ENCODE results near the gene PECR. TPM values are rescaled to one million over a fixed set of nuclear protein-coding genes. Genes with fewer than 3 reads are reported as not detected.
A peak's percentile ranks its signal among the peaks of the same experiment; 100 is the strongest.

The PECR gene
- total and polyA plus RNA-seq, 9 of the 15 experiments (the other 6 are each of a cell fraction or from before 2014, with no cell fraction given): 1.1 to 10.3 (median 8.2) TPM

DNA sequence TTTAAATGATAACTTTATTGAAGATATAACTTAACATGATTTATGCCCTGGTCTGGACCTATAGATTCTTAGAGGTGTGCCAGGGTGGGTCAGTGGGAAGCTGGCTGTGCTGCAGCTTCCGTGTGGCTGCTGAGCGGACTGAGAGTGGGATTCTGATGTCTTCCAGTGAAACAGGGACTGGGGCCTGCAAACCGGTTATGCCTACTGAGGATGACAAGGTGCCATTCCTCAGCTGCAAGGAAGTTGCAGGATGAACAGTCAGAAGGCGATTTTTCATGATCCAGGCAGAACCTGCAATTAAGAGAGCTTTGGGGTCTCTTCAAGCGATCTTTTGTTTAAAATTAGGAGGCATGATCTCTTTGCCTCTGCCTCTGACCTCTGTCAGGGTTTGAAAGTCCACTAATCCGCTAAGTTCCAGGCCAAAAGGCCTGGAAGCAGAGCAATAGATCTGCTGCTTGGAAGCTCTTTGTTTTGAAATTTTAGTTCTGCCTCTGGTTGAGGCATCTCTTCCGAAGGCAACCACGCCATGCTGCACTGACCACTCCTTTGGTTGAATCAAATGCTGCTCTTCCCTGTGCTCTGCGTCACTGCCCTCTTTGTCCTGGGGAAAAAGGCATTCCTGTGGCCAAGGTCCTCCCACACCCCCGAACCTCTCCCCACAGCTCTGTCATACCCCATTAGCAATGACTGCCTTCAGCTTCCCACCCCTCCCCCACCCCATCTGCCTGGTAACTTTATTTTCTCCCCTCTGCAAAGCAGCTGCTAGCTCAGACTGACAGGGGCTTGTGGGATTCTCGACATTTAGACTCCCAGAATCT is 2.1 kb upstream of the PECR start:
- no peak for FAIRE-seq
- no TSS peak for BruUV-seq (replicated peaks)
- H3K4me3 ChIP-seq: no peak overlapping the region
- POLR2A ChIA-PET: interaction anchor here (0.8 kb wide), 1 partner anchor 73 kb away, joined by 3 read pairs; no protein-coding TSS in a partner anchor
- H3K4me2 ChIP-seq (ENCODE audit: insufficient read depth, low read length): no peak overlapping the region
- peaks cover 10% of the 10 kb centered on the region in 2 experiments; a peak in 4 of 5 replicates for H3K4me1 ChIP-seq (replicated peaks in 1 of 2; ENCODE audit: control insufficient read depth in 2 of 2, insufficient read depth in 2 of 2, low read length in 2 of 2)
- DNase-seq (ENCODE audit: extremely low read depth in 1 of 4, low spot score in 3 of 4): peak in 2 of 4 experiments; percentile 20 to 33
- CTCF ChIA-PET (ENCODE audit: low intra/inter-chr PET ratio): no interaction called here
- no peaks in the 10 kb centered on the region for H3K27me3 ChIP-seq (ENCODE audit: control insufficient read depth in 2 of 2, insufficient read depth in 2 of 2, low read length in 2 of 2)
- no peaks in the 10 kb centered on the region for H3K79me2 ChIP-seq (ENCODE audit: control insufficient read depth, insufficient read depth, low read length)
- no peaks in the 10 kb centered on the region for H3K9me1 ChIP-seq (ENCODE audit: control insufficient read depth, insufficient read depth, low read length)
- in situ Hi-C loops (cut with MboI) (no loop called here), intact Hi-C loops (cut with micrococcal nuclease) (no loop called here)
- H4K20me1 ChIP-seq (replicated peaks; ENCODE audit: control insufficient read depth, insufficient read depth, low read length): no peaks in the 10 kb centered on the region
- no peak for ATAC-seq
- H2AFZ ChIP-seq (ENCODE audit: low read depth, low read length): peak overlapping the region; percentile 68; the same call in 1 of the 2 replicates
- WGBS (ENCODE audit: insufficient coverage, low coverage, missing lambda C conversion rate): 43% methylated on average over 10 of the region's 11 CpGs
- no peaks in the 10 kb centered on the region for H3K9me3 ChIP-seq (replicated peaks; ENCODE audit: control insufficient read depth, insufficient read depth, low read depth, low read length)
- H3K27ac ChIP-seq (ENCODE audit: extremely low read depth, low read depth, low read length): no peak overlapping the region
- no peaks in the 10 kb centered on the region for H3K36me3 ChIP-seq (ENCODE audit: control insufficient read depth, insufficient read depth, low read length)
- H3K9ac ChIP-seq (ENCODE audit: insufficient read depth in 1 of 2, low read depth in 2 of 2, low read length in 2 of 2): no peak overlapping the region
- TF ChIP-seq CREM (IDR thresholded peaks at IDR 0.05; ENCODE audit: low read depth) (0 out of 2 replicates have a peak, but pooled peaks have one; percentile 12), ARID1B (IDR thresholded peaks at IDR 0.05) (no peak)

- Histone ChIP-seq H3K79me2 (ENCODE audit: control insufficient read depth, insufficient read depth, low read length) (no peaks in the 10 kb centered on the region), H3K9ac (ENCODE audit: insufficient read depth in 1 of 2, low read depth in 2 of 2, low read length in 2 of 2) (no peak overlapping the region), H3K9me3 (replicated peaks; ENCODE audit: control insufficient read depth, insufficient read depth, low read depth, low read length) (no peaks in the 10 kb centered on the region), H3K27ac (ENCODE audit: extremely low read depth, low read depth, low read length) (no peak overlapping the region), H3K4me3 (no peak overlapping the region), H3K4me1 (replicated peaks in 1 of 2; ENCODE audit: control insufficient read depth in 2 of 2, insufficient read depth in 2 of 2, low read length in 2 of 2) (peaks cover 10% of the 10 kb centered on the region in 2 experiments; a peak in 4 of 5 replicates), H3K4me2 (ENCODE audit: insufficient read depth, low read length) (no peak overlapping the region), H3K9me1 (ENCODE audit: control insufficient read depth, insufficient read depth, low read length) (no peaks in the 10 kb centered on the region), H3K36me3 (ENCODE audit: control insufficient read depth, insufficient read depth, low read length) (no peaks in the 10 kb centered on the region), H4K20me1 (replicated peaks; ENCODE audit: control insufficient read depth, insufficient read depth, low read length) (no peaks in the 10 kb centered on the region), H3K27me3 (ENCODE audit: control insufficient read depth in 2 of 2, insufficient read depth in 2 of 2, low read length in 2 of 2) (no peaks in the 10 kb centered on the region), H2AFZ (ENCODE audit: low read depth, low read length) (no peak overlapping the region)
- FAIRE-seq (no peak), DNase-seq (ENCODE audit: extremely low read depth in 1 of 4, low spot score in 3 of 4) (no peak), ATAC-seq (no peak)
- POLR2A ChIA-PET: no interaction called here
- CTCF ChIA-PET (ENCODE audit: low intra/inter-chr PET ratio): no interaction called here
- WGBS (ENCODE audit: insufficient coverage, low coverage, missing lambda C conversion rate): 28% methylated on average over 3 of the region's 3 CpGs
- TF ChIP-seq SMARCE1 (IDR thresholded peaks at IDR 0.05) (no peak), RBM17 (IDR thresholded peaks at IDR 0.05; ENCODE audit: borderline replicate concordance, low read depth, low read length) (no peak), ZNF785 (CRISPR knock-in tag; IDR thresholded peaks at IDR 0.05) (no peak), TEAD4 (IDR thresholded peaks at IDR 0.05; ENCODE audit: low read length) (no peak), TEAD4 (CRISPR knock-in tag; IDR thresholded peaks at IDR 0.05; ENCODE audit: borderline replicate concordance) (no peak), ZNF133 (CRISPR knock-in tag; IDR thresholded peaks at IDR 0.05) (no peak)
- intact Hi-C loops (cut with micrococcal nuclease) (no loop called here), in situ Hi-C loops (cut with MboI) (no loop called here)
- BruUV-seq (replicated peaks): no TSS peak
Observed at GRCh38 chr2:216082805-216083204, 1.2 kb upstream of the PECR start.
